ENCODE measurements around the gene DIMT1. TPM values are rescaled to one million over a fixed set of nuclear protein-coding genes. Genes with fewer than 3 reads are reported as not detected.

DIMT1 gene
- total and polyA plus RNA-seq, 4 donors, result 7.9 to 12.6 (median 9.8) TPM

GRCh38 chr5:62431735-62432620 is 28.3 kb upstream of the DIMT1 start:
- Histone ChIP-seq H3K36me3 (ENCODE audit: control insufficient read depth in 4 of 4, insufficient read depth in 3 of 4, low read depth in 1 of 4, low read length in 3 of 4) (peaks cover 0 to 1% (median 0%) of the 10 kb centered on the region in 4 donors), H3K9me3 (ENCODE audit: control insufficient read depth in 4 of 4, low read length in 3 of 4) (no peaks in the 10 kb centered on the region), H3K27ac (ENCODE audit: low read depth in 1 of 2, low read length in 2 of 2) (no peak overlapping the region), H3K4me1 (ENCODE audit: control insufficient read depth in 4 of 4, insufficient read depth in 4 of 4, low read length in 3 of 4) (peaks cover 0 to 12% (median 4%) of the 10 kb centered on the region in 4 donors), H3K4me3 (ENCODE audit: low read depth in 1 of 3, low read length in 3 of 3) (no peak overlapping the region), H3K9ac (ENCODE audit: low read depth in 1 of 2, low read length in 2 of 2) (no peak overlapping the region), H3K27me3 (ENCODE audit: control insufficient read depth in 4 of 4, insufficient read depth in 4 of 4, low read length in 3 of 4) (no peaks in the 10 kb centered on the region)
- WGBS, result 73% methylated on average over 11 of the region's 11 CpGs
- no peak for TF ChIP-seq HNF4G (IDR thresholded peaks at IDR 0.05)
- no peak for TF ChIP-seq FOXA2 (IDR thresholded peaks at IDR 0.05)
- no peak for TF ChIP-seq JUND (IDR thresholded peaks at IDR 0.05)
- TF ChIP-seq NR2F2 (IDR thresholded peaks at IDR 0.05), result no peak
- no peak for TF ChIP-seq REST (IDR thresholded peaks at IDR 0.05)
- TF ChIP-seq ATF3 (IDR thresholded peaks at IDR 0.05), result no peak
- no peak for TF ChIP-seq CTCF (IDR thresholded peaks at IDR 0.05; ENCODE audit: low read depth, low read length, missing input control)
- no peak for TF ChIP-seq MAX (IDR thresholded peaks at IDR 0.05)
- TF ChIP-seq FOXA1 (IDR thresholded peaks at IDR 0.05), result no peak
- DNase-seq (ENCODE audit: low spot score), result no peak

GRCh38 chr5:62424763-62425162 is 21.1 kb upstream of the DIMT1 start:
- H3K4me1 ChIP-seq (ENCODE audit: control insufficient read depth in 4 of 4, insufficient read depth in 4 of 4, low read length in 3 of 4), result no peaks in the 10 kb centered on the region
- H3K36me3 ChIP-seq (ENCODE audit: control insufficient read depth in 4 of 4, insufficient read depth in 3 of 4, low read depth in 1 of 4, low read length in 3 of 4), result no peaks in the 10 kb centered on the region
- 98% methylated on average over 1 of the region's 1 CpG for WGBS
- H3K27ac ChIP-seq (ENCODE audit: low read depth in 1 of 2, low read length in 2 of 2), result no peak overlapping the region
- no peaks in the 10 kb centered on the region for H3K9me3 ChIP-seq (ENCODE audit: control insufficient read depth in 4 of 4, low read length in 3 of 4)
- no peak for DNase-seq (ENCODE audit: low spot score)
- no peaks in the 10 kb centered on the region for H3K27me3 ChIP-seq (ENCODE audit: control insufficient read depth in 4 of 4, insufficient read depth in 4 of 4, low read length in 3 of 4)
- no peak overlapping the region for H3K4me3 ChIP-seq (ENCODE audit: low read depth in 1 of 3, low read length in 3 of 3)
- H3K9ac ChIP-seq (ENCODE audit: low read depth in 1 of 2, low read length in 2 of 2), result no peak overlapping the region
- no peak for TF ChIP-seq ZBTB33 (IDR thresholded peaks at IDR 0.05)
- no peak for TF ChIP-seq FOXA1 (IDR thresholded peaks at IDR 0.05)
- TF ChIP-seq NR2F2 (IDR thresholded peaks at IDR 0.05), result no peak
- no peak for TF ChIP-seq EGR1 (IDR thresholded peaks at IDR 0.05; ENCODE audit: low read depth in 2 of 2)
- no peak for TF ChIP-seq RAD21 (IDR thresholded peaks at IDR 0.05)
- TF ChIP-seq MAX (IDR thresholded peaks at IDR 0.05), result no peak
- TF ChIP-seq GABPA (IDR thresholded peaks at IDR 0.05 in 1 of 2, conservative IDR thresholded peaks at IDR 0.05 in 1 of 2), result no peak
- no peak for TF ChIP-seq HNF4A (conservative IDR thresholded peaks at IDR 0.05)
- TF ChIP-seq ATF3 (IDR thresholded peaks at IDR 0.05), result no peak
- no peak for TF ChIP-seq FOXA2 (IDR thresholded peaks at IDR 0.05)
- no peak for TF ChIP-seq JUND (IDR thresholded peaks at IDR 0.05)
- no peak for TF ChIP-seq YY1 (IDR thresholded peaks at IDR 0.05)
- no peak for TF ChIP-seq HNF4G (IDR thresholded peaks at IDR 0.05)
- no peak for TF ChIP-seq CTCF (IDR thresholded peaks at IDR 0.05; ENCODE audit: low read depth, low read length, missing input control)
- TF ChIP-seq SP1 (IDR thresholded peaks at IDR 0.05), result no peak
- no peak for TF ChIP-seq RXRA (IDR thresholded peaks at IDR 0.05)
- no peak for TF ChIP-seq TAF1 (conservative IDR thresholded peaks at IDR 0.05)

All from liver (tissue), 9 donors.